ENCODE data around the gene CYSRT1. TPM values are rescaled to one million over a fixed set of nuclear protein-coding genes. Genes with fewer than 3 reads are reported as not detected.

Gene CYSRT1
- total and polyA plus RNA-seq, 2 donors (not counting 3 experiments of a cell fraction or from before 2014, with no cell fraction given): 0.44 to 1.1 TPM

- H2AFZ ChIP-seq (ENCODE audit: low read depth, low read length): no peak overlapping the region
- H3K9ac ChIP-seq (replicated peaks; ENCODE audit: extremely low read depth, insufficient read depth, low read length): no peak overlapping the region
- no peak for DNase-seq (ENCODE audit: low read depth, low spot score)
- H3K4me3 ChIP-seq (replicated peaks in 1 of 3; ENCODE audit: insufficient read depth in 1 of 3, low read depth in 1 of 3, low read length in 3 of 3): no peak overlapping the region
- intact Hi-C loops (cut with micrococcal nuclease): no loop called here
- H3K79me2 ChIP-seq (ENCODE audit: control insufficient read depth, insufficient read depth, low read length): no peaks in the 10 kb centered on the region
- POLR2A ChIA-PET: no interaction called here
- H3K4me1 ChIP-seq (ENCODE audit: control insufficient read depth, extremely low read depth, insufficient read depth, low read length): no peaks in the 10 kb centered on the region
- H3K9me3 ChIP-seq (replicated peaks; ENCODE audit: control insufficient read depth, insufficient read depth, low read length): no peaks in the 10 kb centered on the region
- FAIRE-seq: no peak
- no peaks in the 10 kb centered on the region for H3K36me3 ChIP-seq (ENCODE audit: control insufficient read depth in 2 of 2, extremely low read depth in 1 of 2, insufficient read depth in 2 of 2, low read length in 2 of 2)
- H3K27me3 ChIP-seq (ENCODE audit: control insufficient read depth in 2 of 2, insufficient read depth in 2 of 2, low read length in 2 of 2): no peaks in the 10 kb centered on the region
- H3K9me1 ChIP-seq (replicated peaks; ENCODE audit: control insufficient read depth, extremely low read depth, insufficient read depth, low read length): no peaks in the 10 kb centered on the region
- H3K27ac ChIP-seq (ENCODE audit: insufficient read depth, low read depth, low read length): no peak overlapping the region
- no TSS peak for BruUV-seq (replicated peaks)
- CTCF ChIA-PET: no interaction called here
- H3K4me2 ChIP-seq (ENCODE audit: insufficient read depth, low read length): no peak overlapping the region
- dilution Hi-C loops (cut with MboI; ENCODE audit: extremely low pct_ligation_motif_present, low sequenced_read_pairs): no loop called here
- no peaks in the 10 kb centered on the region for H4K20me1 ChIP-seq (replicated peaks; ENCODE audit: control insufficient read depth, extremely low read depth, insufficient read depth, low read length)
- TF ChIP-seq MAX (IDR thresholded peaks at IDR 0.05; ENCODE audit: insufficient read depth, insufficient read length) (no peak), FOS (IDR thresholded peaks at IDR 0.05; ENCODE audit: borderline replicate concordance, insufficient read depth, low read length) (no peak), POLR2AphosphoS5 (IDR thresholded peaks at IDR 0.05; ENCODE audit: insufficient read depth, low read depth, low read length) (no peak), CTCF (IDR thresholded peaks at IDR 0.05; ENCODE audit: extremely low read depth in 1 of 2, insufficient read depth in 1 of 2, low read depth in 1 of 2, low read length in 2 of 2) (no peak), MYC (IDR thresholded peaks at IDR 0.05; ENCODE audit: low read depth, low read length) (no peak), JUN (IDR thresholded peaks at IDR 0.05; ENCODE audit: borderline replicate concordance, insufficient read depth, insufficient read length, low read depth) (no peak), POLR2A (IDR thresholded peaks at IDR 0.05; ENCODE audit: low read depth, low read length) (no peak), GATA2 (IDR thresholded peaks at IDR 0.05; ENCODE audit: insufficient read depth, insufficient read length, low read depth, low read length) (no peak), EZH2 (IDR thresholded peaks at IDR 0.05; ENCODE audit: borderline replicate concordance, low read depth, low read length, severe bottlenecking) (no peak)
These were observed 7.1 kb downstream of the CYSRT1 start for GRCh38 chr9:137232101-137232500.
